Testis (tissue), 3 donors: ENCODE measurements around the gene ZC3H7A. TPM values are rescaled to one million over a fixed set of nuclear protein-coding genes. Genes with fewer than 3 reads are reported as not detected.

Experiments used
- DNase-seq: peaks from one replicate; pipeline ENCODE4 v3.0.0-alpha.2; 2019
- H3K27ac ChIP-seq, 2 donors: fragments of 200-600 bp; sonication (generic); one replicate each; pipeline ENCODE4 v1.5.1; 2019
- H3K27me3 ChIP-seq: fragments of 200-600 bp; sonication (generic); one replicate; pipeline ENCODE4 v1.5.1; 2019
- H3K36me3 ChIP-seq: fragments of 200-600 bp; sonication (generic); one replicate; pipeline ENCODE4 v1.5.1; 2017; ENCODE audit warnings: low read depth; ENCODE audit errors: missing control alignments
- H3K4me1 ChIP-seq: fragments of 200-600 bp; sonication (generic); one replicate; pipeline ENCODE4 v1.5.1; 2019
- H3K4me3 ChIP-seq, 2 donors: fragments of 200-600 bp; sonication (generic); one replicate each; pipeline ENCODE4 v1.5.1; 2017 to 2019
- H3K9me3 ChIP-seq: fragments of 200-600 bp; sonication (generic); one replicate; pipeline ENCODE4 v1.5.1; 2017
- POLR2A ChIP-seq: fragments of 450-650 bp; IDR thresholded peaks from one replicate; pipeline ENCODE4 v1.6.1; 2017; ENCODE audit warnings: antibody characterized with exemption, mild to moderate bottlenecking, moderate library complexity
- WGBS, 2 donors: methylation state at CpG; one replicate each; pipeline ENCODE4 v1.1.5; 2018; 5-methylcytosine and 5-hydroxymethylcytosine counted together
- intact Hi-C: fragments of 100-400 bp; cut with DNase I; formaldehyde crosslinking; loops from one replicate; pipeline ENCODE4 v1.15.1; 2023; ENCODE audit warnings: low total_unique reads
- polyA plus RNA-seq: library from polyadenylated mRNA; stranded (reverse); fragments of 350-450 nt; fragmentation: Illumina TruSeq; extraction: RNeasy Lipid Tissue Mini Kit (QIAGEN cat#74804); gene quantifications from one replicate; pipeline ENCODE4 v1.2.3, GENCODE V29; 2014; ENCODE audit warnings: low read depth, low replicate concordance; ENCODE audit not compliant: insufficient read depth
- total RNA-seq, 2 donors: library from RNA; depleted of rRNA; stranded (reverse); fragments of >200 nt; gene quantifications; one replicate each; pipeline ENCODE4 v1.2.3, GENCODE V29; 2016
- TF ChIP-seq, protein P1 (sequence below), 3 experiments: fragments of 450-650 bp in 2 of 3; fragments of 200-600 bp in 1 of 3; sonication (generic) in 1 of 3; IDR thresholded peaks; one replicate each; pipeline ENCODE4 v1.5.1; 2016 to 2019; ENCODE audit warnings: antibody characterized with exemption in 3 of 3, mild to moderate bottlenecking in 2 of 3, moderate library complexity in 1 of 3

ZC3H7A gene
- total and polyA plus RNA-seq, 3 donors from 2014 or later = 24.6 to 48.8 (median 41.4) TPM

- intact Hi-C loops = no loop called here
- DNase-seq = no peak
- Histone ChIP-seq H3K27ac (no peak overlapping the region), H3K27me3 (no peaks in the 10 kb centered on the region), H3K4me3 (no peak overlapping the region), H3K4me1 (peaks cover 14% of the 10 kb centered on the region), H3K9me3 (no peaks in the 10 kb centered on the region), H3K36me3 (no peaks in the 10 kb centered on the region)
- 86 to 90% methylated on average over 15 of the region's 15 CpGs for WGBS, 2 donors
- TF ChIP-seq, protein P1, sequence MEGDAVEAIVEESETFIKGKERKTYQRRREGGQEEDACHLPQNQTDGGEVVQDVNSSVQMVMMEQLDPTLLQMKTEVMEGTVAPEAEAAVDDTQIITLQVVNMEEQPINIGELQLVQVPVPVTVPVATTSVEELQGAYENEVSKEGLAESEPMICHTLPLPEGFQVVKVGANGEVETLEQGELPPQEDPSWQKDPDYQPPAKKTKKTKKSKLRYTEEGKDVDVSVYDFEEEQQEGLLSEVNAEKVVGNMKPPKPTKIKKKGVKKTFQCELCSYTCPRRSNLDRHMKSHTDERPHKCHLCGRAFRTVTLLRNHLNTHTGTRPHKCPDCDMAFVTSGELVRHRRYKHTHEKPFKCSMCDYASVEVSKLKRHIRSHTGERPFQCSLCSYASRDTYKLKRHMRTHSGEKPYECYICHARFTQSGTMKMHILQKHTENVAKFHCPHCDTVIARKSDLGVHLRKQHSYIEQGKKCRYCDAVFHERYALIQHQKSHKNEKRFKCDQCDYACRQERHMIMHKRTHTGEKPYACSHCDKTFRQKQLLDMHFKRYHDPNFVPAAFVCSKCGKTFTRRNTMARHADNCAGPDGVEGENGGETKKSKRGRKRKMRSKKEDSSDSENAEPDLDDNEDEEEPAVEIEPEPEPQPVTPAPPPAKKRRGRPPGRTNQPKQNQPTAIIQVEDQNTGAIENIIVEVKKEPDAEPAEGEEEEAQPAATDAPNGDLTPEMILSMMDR (IDR thresholded peaks at IDR 0.05) = no peak
- no peak for TF ChIP-seq POLR2A
Measured at GRCh38 chr16:11738742-11739544, 58.1 kb downstream of the ZC3H7A start.

DNA sequence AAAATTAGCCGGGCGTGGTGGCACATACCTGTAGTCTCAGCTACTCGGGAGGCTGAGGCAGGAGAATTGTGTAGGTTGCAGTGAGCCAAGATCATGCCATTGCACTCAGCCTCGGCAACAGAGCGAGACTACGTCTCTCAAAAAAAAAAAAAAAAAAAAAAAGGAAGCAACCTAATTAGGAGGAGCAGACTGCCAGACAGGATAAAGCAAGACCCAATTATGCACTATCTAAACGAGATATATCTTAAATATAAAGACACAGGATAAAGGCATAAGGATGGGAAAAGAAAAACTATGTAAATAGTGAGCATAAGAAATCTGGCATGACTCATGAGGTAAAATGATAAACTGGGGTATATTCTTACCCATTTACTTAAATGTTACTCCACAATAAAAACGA, 59.3 kb downstream of the ZC3H7A start:
- intact Hi-C loops = no loop called here

DNA sequence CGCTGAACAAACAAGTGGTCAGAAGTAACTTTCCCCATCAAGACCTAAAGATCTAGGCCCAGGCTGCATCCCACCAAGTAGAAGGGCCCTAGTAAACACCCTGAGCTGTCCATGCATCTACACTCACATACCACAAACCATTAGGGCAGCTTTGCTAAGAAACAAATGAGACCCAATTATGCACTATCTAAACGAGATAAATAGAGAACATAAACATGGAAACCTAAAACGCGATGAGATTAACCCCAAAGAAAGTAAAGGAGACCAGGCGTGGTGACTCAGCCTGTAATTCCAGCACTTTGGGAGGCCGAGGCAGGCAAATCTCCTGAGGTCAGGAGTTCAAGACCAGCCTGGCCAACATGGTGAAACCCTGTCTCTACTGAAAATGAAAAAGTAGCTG, 60.2 kb downstream of the ZC3H7A start:
- TF ChIP-seq POLR2A = no peak
- TF ChIP-seq, protein P1 (IDR thresholded peaks at IDR 0.05) = no peak
- H3K9me3 ChIP-seq = no peaks in the 10 kb centered on the region
- intact Hi-C loops = no loop called here
- no peak overlapping the region for H3K4me3 ChIP-seq
- WGBS, 2 donors = 80 to 87% methylated on average over 6 of the region's 6 CpGs
- no peaks in the 10 kb centered on the region for H3K36me3 ChIP-seq
- no peak overlapping the region for H3K27ac ChIP-seq
- DNase-seq = no peak
- H3K4me1 ChIP-seq = peaks cover 14% of the 10 kb centered on the region
- no peaks in the 10 kb centered on the region for H3K27me3 ChIP-seq

More for the DNA sequence above, 59.3 kb downstream of the ZC3H7A start:
- Histone ChIP-seq H3K36me3 (no peaks in the 10 kb centered on the region), H3K9me3 (no peaks in the 10 kb centered on the region), H3K4me1 (peaks cover 14% of the 10 kb centered on the region), H3K27me3 (no peaks in the 10 kb centered on the region), H3K27ac (no peak overlapping the region), H3K4me3 (no peak overlapping the region)
- no peak for DNase-seq
- TF ChIP-seq POLR2A = no peak
- TF ChIP-seq, protein P1 (IDR thresholded peaks at IDR 0.05) = no peak
- WGBS, 2 donors = 75% methylated on average over 8 of the region's 8 CpGs

DNA sequence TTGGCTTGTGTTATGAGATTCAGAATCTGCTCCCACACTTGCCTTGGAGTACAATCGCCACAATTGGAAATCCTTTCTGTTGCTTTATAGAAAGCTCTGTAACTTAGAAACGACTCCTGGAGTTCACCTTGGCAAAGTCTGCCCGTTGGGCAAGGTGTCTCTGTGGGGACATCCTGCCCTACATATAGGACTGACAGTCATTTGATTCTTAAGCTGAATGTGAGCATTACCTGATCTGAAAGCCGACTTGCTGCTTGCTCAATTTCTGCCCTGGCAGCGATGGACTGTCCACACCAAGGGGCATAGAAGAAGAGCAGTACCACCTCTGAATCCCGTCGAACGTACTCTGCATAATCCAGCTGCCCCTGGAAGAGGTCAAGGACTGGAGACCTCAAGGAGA, 61.3 kb downstream of the ZC3H7A start:
- intact Hi-C loops = no loop called here
- Histone ChIP-seq H3K4me1 (peaks cover 7% of the 10 kb centered on the region), H3K36me3 (no peaks in the 10 kb centered on the region), H3K27ac (no peak overlapping the region), H3K27me3 (no peaks in the 10 kb centered on the region), H3K4me3 (no peak overlapping the region), H3K9me3 (no peaks in the 10 kb centered on the region)
- DNase-seq = no peak
- TF ChIP-seq, protein P1 (IDR thresholded peaks at IDR 0.05) = no peak
- no peak for TF ChIP-seq POLR2A
- 59 to 74% methylated on average over 8 of the region's 8 CpGs for WGBS, 2 donors

- Histone ChIP-seq H3K27me3 (no peaks in the 10 kb centered on the region), H3K36me3 (no peaks in the 10 kb centered on the region), H3K4me1 (no peaks in the 10 kb centered on the region), H3K9me3 (no peaks in the 10 kb centered on the region), H3K4me3 (no peak overlapping the region), H3K27ac (no peak overlapping the region)
- DNase-seq = no peak
- intact Hi-C loops = no loop called here
- WGBS, 2 donors = 60 to 71% methylated on average over 6 of the region's 6 CpGs
- TF ChIP-seq, protein P1 (IDR thresholded peaks at IDR 0.05) = no peak
- TF ChIP-seq POLR2A = no peak
Measured at GRCh38 chr16:11734653-11735043, 62.4 kb downstream of the ZC3H7A start.
